ENCODE results near the gene MRPS25. TPM values are rescaled to one million over a fixed set of nuclear protein-coding genes. Genes with fewer than 3 reads are reported as not detected.

MRPS25 gene
- total RNA-seq, 1 experiment from 2014 or later: 11.3 TPM

GRCh38 chr3:15083252-15083651 lies 18.1 kb upstream of the MRPS25 start:
- no peak for DNase-seq (ENCODE audit: low read depth)

- DNase-seq (ENCODE audit: low read depth): peak; percentile 18
Observed at GRCh38 chr3:15081960-15082664, 17.0 kb upstream of the MRPS25 start.

- DNase-seq (ENCODE audit: low read depth): no peak
Observed at GRCh38 chr3:15079091-15079490, 14.0 kb upstream of the MRPS25 start.

GRCh38 chr3:15074500-15074899 lies 9.4 kb upstream of the MRPS25 start:
- no peak for DNase-seq (ENCODE audit: low read depth)

GRCh38 chr3:15071699-15072098 lies 6.6 kb upstream of the MRPS25 start:
- DNase-seq (ENCODE audit: low read depth): no peak

- DNase-seq (ENCODE audit: low read depth): no peak
Observed at GRCh38 chr3:15069441-15069840, 4.3 kb upstream of the MRPS25 start.

- DNase-seq (ENCODE audit: low read depth): no peak
Observed at GRCh38 chr3:15066467-15066866, 1.4 kb upstream of the MRPS25 start.

- DNase-seq (ENCODE audit: low read depth): no peak
Observed at GRCh38 chr3:15065550-15066007, 464 bp upstream of the MRPS25 start.

GRCh38 chr3:15064299-15064834 lies 748 bp downstream of the MRPS25 start:
- DNase-seq (ENCODE audit: low read depth): peak; percentile 35

- no peak for DNase-seq (ENCODE audit: low read depth)
Observed at GRCh38 chr3:15063656-15064286, 1.3 kb downstream of the MRPS25 start.

- DNase-seq (ENCODE audit: low read depth): no peak
Observed at GRCh38 chr3:15063238-15063637, 1.9 kb downstream of the MRPS25 start.

- no peak for DNase-seq (ENCODE audit: low read depth)
Observed at GRCh38 chr3:15060029-15060428, 5.1 kb downstream of the MRPS25 start.

GRCh38 chr3:15056676-15057404 lies 8.3 kb downstream of the MRPS25 start:
- no peak for DNase-seq (ENCODE audit: low read depth)

GRCh38 chr3:15055019-15055557 lies 10.0 kb downstream of the MRPS25 start:
- peak; percentile 31 for DNase-seq (ENCODE audit: low read depth)

- DNase-seq (ENCODE audit: low read depth): no peak
Observed at GRCh38 chr3:15053541-15053940, 11.6 kb downstream of the MRPS25 start.

GRCh38 chr3:15052335-15053242 lies 12.5 kb downstream of the MRPS25 start:
- no peak for DNase-seq (ENCODE audit: low read depth)

- DNase-seq (ENCODE audit: low read depth): peak; percentile 33
Observed at GRCh38 chr3:15051531-15051930, 13.6 kb downstream of the MRPS25 start.

GRCh38 chr3:15050405-15051092 lies 14.6 kb downstream of the MRPS25 start:
- no peak for DNase-seq (ENCODE audit: low read depth)

GRCh38 chr3:15049584-15049983 lies 15.5 kb downstream of the MRPS25 start:
- DNase-seq (ENCODE audit: low read depth): no peak

- DNase-seq (ENCODE audit: low read depth): no peak
Observed at GRCh38 chr3:15045667-15046066, 19.4 kb downstream of the MRPS25 start.

- no peak for DNase-seq (ENCODE audit: low read depth)
Observed at GRCh38 chr3:15044326-15044725, 20.8 kb downstream of the MRPS25 start.

Data from RPMI7951 (cell line).